HuH-7.5 (cell line): ENCODE measurements around the gene SLC25A39.

ENCODE experiments used
- DNase-seq: peaks from one replicate; pipeline ENCODE4 v3.0.0; 2011; ENCODE audit warnings: low spot score

The SLC25A39 gene

DNA sequence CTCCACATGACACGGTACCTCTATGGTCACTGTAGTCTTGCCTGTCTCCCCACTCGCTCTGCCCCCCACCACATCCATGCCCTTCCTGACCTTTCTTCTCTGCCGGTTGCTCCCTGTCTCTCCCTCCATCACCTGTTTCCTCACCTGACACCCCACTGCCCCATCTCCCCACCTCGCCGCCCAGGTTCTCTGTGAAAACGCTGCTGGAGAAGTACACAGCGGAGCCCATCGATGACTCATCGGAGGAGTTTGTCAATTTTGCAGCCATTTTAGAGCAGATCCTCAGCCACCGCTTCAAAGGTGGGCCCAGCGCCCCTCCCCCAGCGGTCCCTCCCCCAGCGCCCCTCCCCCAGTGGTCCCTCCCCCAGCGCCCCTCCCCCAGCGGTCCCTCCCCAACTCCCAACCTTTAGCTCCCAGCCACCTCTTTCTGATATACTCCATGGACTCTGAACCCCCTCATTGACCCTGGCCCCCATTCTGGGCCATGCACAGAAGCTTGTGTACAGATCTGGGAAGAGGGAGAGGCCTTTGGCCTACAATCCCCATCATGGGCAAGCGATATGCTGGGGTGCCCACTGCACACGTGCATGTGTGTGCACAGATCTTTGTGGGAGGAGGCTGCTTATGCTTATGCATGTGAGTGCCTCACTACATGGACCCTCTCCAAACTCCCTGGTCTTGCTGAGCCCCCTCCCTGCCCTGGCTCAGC is 12.1 kb downstream of the SLC25A39 start:
- DNase-seq: no peak

DNA sequence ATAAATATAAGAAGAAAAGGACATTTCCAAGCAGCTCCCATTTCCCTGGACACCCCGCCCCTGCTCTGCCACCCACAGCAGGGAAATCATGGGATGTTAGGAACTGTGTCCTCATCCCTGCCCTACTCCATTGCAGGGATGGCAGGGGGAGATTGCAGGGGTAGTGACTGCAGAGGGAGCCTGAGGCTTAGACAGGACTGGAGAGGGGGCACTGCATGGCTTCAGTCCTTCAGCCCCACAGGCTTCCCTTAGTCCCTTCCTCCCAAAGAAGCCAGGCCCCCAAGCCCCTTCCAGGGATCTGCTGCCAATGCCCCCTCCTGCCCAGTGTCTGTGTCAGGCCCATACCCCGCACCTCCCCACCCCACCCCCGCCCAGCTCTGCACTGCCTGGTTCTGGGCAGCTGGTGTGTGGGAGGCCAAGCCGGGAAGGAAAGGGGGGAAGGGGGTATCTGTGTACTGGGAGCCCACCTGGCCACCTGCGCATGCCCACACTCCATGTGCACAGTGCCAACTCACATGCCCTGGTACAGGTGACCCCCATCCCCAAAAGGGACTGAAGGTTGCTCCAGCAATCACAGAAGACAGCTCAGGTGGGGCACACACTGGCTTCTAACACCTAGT is 13.0 kb downstream of the SLC25A39 start:
- no peak for DNase-seq

DNA sequence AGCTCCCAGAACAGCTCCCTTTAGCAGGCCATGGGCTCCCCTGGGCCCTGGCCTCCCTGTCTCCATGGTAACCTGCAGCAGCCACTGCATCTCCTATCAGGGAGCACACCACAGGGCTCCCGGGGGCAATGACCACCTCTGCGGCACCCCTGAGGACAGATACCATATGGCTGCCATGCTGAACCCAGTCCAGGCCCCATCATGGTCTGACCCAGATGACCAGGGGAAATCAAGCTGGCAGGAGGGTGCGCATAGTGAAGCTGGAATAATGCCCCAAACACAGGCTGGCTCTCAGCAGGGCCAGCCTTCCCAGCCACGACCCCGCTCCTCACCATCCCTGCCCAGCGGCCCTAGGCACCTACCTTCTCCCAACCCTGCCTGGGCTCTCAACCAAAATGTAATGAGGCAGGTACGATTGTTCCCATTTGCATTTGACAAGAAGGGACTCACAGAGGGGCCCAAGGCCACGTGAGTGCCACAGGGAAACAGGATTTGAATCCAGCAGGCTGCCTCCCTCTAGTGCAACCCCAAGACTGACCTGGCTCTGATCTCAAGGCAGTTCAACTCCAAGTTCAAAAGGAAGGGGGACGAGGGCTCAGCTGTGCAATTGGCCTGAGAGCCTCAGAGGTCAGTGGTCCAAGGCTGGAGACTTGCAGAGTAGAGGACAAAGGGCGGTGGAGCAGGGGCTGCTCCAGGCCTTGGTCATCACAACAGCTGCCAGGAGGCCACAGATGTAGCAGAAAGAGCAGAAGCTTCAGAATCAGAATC is 13.8 kb downstream of the SLC25A39 start:
- DNase-seq: no peak

DNA sequence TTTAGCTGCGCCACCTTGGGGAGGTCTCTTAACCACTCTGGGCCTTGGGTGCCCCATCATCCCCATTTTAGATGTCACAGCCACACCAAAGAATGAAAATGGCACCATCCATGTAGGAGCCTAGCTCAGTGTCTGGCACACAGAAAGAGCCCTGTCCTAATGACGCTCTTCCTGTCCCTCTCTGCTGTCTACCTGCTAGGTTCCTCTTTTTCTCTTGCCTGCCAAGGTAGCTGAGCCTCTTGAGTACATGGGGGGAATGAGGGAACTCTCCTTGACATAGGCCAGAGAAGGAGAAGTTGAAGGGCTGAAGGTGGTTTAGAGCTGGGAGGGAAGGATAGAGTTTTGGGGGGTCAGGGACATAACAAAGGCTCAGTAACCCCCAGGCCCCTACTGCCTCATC is 14.4 kb downstream of the SLC25A39 start:
- no peak for DNase-seq

DNA sequence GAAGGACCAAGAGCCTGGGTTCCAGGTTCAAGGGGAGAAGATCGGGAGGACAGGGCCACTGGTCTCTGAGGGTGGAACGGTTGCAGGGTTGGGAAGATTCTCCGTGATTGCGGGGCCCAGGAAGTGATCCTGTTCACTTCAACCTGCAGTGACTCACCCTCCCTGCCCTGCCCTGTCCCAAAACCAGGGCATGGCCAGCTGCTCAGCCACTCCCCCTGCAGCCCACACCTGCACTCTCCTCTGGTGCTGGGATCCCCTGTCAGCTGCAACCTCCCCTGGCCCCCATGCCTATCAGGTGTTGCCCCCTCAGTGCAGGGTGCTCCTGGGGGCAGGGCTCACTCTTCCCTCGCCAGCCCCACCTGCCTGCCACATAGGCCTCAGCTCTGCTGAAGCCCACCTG is 15.2 kb downstream of the SLC25A39 start:
- DNase-seq: no peak

DNA sequence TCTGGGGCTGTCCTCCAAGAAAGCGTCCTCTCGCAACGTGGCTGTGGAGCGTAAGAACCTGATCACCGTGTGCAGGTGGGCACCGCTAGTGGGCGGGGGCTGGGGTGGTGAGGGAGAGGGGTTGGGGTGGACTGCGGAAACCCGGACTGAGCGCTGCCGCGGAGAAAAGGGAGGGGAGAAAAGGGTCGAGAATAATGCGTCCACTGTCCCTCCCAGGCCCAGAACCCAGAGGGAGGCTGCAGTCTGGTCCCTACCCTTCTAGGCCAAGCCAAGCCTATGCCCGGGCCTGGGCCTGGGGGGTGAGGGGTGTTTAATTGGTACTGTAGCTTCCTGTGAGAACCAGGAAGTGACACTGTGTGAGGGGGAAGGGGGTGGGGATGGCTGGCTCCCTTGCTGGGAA is 15.8 kb downstream of the SLC25A39 start:
- DNase-seq: no peak

DNA sequence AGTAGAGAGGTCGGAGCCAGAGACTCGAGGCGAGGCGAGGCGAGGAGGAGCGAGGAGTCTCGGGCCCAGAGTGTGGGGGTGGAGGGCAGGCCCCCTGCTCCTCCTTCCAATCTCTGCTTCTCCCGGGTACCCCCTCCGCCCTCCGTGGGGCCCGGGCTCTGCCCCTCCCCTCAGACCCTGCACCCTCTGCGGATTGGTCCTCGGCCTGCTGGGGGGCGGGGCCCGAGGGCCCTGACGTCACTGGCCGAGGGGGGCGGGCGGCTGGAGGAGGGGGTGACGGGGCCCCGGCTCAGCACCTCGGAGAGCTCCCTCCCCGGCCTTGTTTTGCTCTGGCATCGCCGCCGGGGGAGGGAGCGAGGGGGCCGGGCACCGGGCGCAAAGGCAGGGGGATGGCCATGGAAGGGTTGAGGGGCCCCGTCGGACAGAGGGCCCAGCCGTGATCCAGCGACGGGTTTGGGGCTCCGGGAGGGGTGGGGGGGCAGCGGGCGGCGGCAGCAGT is 16.3 kb downstream of the SLC25A39 start, which contains the start of gene RUNDC3A:
TSS of gene RUNDC3A (plus strand) at position 282 of the 499 bp plus-strand sequence. CDS start 232 bp downstream, outside the sequence.
- DNase-seq: peak; percentile 89

DNA sequence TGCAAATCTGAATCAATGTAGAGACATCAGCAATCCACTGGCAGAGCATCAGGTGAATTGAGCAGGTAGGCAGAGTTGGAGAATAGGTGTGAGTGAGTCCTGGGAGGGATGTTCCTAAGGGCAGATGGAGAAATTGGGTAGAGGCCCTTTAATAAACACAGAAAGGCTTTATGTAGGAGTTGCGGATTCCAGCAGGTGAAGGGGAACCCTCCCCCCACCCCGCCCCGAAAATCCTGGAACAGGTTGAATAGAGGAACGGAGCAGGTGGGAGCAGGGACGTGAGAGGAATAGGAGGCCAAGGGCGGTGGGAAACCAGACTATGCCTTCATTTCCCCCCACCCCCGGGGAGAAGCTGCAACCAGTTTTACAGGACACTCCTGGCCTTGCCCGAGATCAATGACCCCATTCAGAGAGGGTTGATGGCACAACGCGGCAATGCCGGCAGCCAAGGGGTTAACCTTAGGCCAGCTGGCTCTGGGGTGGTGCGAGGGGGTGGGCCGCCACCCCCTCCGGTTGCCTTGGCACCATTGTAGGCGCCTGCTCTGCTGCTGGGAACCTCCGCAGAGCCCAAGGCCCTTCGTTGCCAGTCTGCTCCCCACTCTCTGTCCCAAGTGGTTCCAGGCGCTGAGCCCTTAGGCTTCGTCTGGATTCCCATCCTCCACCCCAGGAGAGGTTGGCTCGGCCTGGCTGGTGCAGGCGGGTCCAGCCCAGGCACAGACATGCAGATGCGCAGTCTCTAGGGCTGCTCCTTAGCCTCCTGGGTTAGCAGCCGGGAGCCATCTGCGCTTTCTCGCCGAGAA is 17.0 kb downstream of the SLC25A39 start:
- peak; percentile 67 for DNase-seq

DNA sequence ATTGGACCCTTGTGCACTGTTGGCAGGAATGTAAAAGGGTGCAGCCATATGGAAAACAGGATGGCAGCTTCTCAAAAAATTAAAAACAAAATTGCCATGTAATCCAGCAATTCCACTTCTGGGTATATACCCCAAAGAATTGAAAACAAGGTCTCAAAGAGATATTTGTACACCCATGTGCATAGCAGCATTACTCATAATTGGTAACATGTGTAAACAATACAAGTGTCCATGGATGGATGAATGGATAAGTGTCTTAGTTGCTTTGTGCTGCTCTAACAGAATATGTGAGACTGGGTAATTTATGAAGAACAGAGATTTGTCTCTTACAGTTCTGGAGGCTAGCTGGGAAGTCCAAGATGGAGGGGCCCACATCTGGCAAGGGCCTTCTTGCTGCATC is 20.0 kb downstream of the SLC25A39 start:
- DNase-seq: no peak

DNA sequence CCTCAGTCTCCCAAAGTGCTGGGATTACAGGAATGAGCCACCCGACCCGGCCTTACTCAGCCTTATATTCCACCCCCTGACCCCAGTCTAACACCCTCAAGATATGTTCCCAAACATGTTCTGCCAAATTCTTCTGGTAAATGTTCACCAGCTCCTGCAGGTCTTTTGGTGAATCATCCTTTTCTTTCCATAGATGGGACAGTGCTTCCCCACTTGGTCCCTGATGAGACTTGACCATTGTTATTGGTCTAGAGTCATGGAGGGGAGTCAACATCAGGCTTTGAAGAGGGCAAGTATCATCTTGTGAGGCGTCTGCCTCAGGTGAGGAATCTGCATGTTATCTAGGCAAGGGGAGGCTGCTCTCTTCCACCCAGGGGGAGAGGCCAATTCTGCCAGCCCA is 26.6 kb downstream of the SLC25A39 start:
- DNase-seq: no peak

DNA sequence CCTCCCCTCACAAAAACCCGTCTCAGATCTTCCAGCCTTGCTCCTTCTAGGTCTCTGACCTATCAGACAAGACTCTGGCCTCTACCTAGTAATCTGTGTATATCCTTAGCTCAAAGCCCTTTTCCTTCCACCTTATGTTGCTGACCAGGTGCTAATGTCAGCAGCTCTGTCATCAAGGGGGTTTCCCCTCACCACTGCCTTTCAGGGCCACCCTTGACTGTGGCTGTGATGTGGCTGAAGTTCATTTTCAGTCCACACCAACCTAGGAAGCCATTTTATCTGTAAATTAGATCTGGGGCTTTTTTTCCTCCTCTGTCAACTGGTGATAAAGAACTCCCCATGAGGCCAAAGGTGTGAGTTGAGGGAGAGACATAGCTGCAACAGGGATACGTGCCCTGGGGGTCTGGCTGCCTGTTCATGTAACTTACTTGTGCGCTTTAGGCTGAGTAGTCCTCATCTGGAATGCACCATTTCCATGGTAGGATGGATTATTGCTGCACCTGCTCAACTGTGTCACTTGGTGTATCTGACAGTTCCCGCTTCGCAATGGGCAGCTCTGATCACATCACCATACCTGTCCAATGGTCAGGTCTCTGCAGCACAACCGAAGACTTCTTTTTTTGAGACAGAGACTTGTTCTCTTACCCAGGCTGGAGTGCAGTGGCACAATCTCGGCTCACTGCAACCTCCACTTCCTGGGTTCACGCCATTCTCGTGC is 31.0 kb downstream of the SLC25A39 start:
- no peak for DNase-seq

DNA sequence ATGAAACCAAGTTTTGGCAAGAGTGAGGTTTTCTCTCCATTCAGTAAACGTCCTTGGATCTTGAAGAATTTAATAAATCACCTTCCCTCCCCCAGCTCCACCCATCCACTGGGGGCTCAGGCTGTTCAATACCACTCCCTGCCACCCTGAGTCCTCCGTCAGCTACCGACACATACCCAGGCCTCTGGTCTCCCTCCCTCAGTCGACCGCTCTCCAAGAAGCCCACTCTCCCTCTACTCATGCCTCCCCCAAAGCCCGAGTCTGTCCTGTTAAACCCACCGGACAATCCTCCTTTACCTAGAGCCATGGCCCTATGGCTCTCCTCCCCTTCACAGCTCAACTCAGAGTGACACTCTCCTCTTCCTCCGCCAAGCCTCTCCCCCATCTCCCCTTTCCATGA is 37.0 kb downstream of the SLC25A39 start:
- no peak for DNase-seq

DNA sequence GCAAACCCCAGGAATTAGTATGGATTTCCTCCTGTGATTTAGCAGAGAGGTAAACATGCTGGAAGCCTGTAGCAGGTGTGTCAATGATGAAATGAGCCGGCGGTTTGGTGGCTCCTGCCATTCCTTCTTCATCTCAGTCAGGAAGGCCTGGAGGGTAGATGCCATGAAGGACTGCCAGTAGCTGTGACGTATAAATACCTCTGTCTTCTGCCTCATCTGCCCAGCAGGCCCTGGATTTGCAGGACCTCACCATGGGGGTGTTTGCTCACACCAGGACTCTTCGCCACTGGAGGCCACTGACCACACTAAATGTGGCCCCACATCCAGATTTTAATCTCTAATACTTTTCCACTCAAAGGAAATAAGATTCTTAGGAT is 40.6 kb downstream of the SLC25A39 start:
- DNase-seq: no peak

DNA sequence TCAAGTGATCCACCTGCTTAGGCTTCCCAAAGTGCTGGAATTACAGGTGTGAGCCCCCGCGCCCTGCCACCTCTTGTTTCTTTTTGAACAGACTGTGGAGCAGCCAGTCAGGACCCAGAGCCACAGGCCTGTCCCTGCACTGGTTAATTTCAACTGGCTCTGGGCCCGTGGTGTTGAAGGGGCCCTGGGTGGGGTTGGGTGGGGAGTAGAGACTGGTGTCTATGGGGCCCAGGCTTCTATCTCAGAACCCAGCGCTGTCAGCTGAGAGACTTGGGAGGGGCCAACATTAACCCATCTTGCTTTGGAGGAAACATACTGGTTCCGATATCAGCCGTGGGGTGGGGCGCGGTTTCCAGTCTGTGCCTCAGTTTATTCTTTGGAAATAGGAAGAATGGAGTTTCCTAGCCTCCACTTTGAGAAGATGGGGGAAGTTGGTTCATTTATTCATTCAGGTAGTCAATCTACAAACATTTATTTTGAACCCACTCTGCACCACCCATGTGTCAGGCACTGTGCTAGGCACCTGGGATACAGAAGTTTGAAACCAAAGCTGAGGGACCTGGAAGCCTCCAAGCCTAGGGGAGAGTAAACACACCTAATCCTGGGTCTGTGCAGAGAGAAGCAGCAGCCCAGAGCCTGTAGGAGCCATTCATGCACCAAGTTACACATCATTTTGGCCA is 41.1 kb downstream of the SLC25A39 start:
- DNase-seq: no peak

DNA sequence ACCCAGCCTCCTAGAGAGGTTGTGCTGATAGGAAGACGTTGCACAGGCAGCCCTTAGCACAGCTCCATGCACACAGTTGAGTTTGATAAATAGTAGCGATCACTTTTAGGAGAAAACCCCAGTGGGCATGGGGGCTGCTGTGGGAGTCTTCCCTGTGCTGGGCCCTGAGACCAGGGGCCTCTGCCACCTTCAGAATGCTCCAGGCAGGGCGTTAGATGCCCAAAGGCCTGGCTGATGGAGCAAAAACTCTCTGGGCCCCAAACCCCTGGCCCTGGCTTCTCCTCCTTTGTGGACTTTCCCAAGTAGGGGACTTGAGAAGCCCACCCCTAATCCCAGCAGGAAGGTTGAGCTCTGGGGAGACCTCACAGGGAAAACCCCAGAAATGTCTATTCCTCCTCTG is 42.4 kb downstream of the SLC25A39 start:
- no peak for DNase-seq

DNA sequence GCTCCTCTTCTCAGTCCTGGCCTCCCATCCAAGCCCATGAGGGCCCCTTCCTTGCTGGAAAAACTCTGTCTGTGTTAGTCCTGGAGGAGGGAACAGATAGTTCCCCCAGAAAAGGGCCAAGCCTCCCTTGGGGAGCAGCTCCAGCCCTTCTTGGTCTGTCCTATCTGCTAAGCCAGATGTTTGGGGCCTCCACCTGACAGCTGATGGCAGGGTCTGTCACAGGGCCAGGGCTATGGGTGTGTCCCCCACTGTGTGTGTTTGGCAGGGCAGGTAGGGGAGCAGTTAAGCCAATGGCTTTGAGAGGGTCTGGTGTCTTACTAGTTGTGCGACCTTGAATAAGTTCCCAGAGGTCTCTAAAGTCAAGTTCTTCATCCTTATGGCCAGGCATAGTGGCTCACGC is 43.1 kb downstream of the SLC25A39 start:
- no peak for DNase-seq

DNA sequence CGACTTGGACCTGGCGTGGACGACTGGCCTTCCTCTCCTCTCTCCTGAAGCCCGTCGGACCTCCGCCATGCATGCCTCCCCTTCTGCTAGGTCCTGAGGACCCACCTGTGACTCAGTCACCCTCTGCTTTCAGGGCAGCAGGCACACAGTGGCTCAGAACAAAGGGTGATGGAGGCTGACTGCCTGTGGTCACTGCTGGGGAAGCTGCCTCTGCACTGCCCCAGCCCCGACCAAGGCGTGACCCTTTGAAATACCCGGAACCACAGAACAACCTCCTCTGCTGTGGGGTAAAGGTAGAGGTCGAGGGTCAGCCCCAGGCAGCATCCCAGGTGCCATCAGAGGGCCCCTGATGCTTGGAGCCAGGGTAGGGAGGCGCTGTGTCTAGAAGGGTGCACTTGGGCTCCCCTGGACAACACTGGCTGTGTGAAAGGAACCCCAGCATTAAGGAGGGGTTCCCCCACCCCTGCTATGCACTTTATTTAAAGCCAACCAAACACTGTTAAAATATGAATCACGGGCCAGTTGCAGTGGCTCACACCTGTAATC is 44.2 kb downstream of the SLC25A39 start:
- DNase-seq: no peak

DNA sequence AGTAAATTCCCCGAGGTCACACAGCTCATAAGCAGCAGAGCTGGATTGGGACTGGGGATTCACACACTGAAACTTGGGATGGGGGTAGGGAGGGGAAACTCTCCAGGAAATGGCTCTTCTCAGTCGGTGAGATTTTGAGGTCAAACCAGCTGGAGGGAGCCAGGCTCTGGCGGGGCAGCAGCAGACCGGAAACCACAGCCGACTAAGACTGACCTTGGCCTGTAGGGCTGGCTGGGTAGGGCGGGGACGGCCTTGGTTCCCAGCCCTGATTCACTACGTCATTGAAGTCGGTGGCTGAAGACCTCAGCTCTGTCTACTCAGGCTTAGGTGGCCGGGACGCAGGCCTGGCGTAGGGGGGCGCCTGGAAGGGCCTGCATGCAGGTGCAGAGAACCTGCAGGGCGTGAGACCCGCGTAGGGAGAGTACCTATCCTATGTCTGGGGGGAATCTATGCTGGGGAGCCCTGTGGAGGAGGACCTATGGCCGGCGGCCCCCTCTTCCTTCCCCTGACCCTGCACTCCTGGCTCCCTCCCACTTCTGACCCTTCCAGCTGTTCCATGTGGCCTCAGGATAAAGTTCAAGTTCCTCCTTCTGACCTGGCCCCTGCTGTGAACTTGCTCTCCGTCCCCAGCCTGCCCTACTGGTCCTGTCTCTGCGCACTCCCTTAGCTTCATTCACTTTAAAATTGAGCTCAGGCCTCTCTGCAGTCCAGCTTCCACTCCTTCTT is 44.8 kb downstream of the SLC25A39 start:
- DNase-seq: no peak

DNA sequence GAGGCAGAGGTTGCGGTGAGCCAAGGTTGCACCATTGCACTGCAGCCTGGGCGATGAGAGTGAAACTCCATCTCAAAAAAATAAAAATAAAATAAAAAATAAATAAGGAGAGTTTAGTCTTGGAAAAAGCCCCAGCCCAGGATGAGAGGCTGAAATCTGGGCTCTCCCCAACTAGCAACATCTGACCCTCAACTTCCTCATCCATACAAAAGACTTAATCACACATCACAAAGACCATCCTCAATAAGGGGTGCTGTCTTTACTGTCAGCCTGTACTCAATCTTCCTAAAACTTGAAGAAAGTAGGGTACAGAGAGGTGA is 45.3 kb downstream of the SLC25A39 start:
- no peak for DNase-seq

DNA sequence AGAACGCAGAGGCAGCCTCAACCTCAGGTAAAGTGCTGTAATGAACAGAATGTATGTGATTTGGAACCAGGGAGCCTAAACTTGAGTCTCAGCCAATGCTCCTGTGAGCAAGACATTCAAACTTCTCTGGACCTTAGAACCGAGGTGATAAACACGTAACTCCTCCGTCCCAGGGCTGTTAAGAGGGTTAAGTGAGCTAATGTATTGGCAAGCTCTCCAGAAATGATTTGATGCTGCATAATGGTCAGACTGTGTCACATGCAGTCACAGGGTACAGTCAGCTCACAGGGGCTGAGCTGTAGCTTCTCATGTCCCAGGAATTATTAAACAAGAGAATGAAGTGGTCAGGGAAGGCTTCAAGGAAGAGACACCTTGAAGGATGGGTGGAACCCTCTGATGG is 46.6 kb downstream of the SLC25A39 start:
- no peak for DNase-seq
